WI38 (cell line): ENCODE data around the gene COL5A1.

ENCODE experiments used
- H3K4me3 ChIP-seq: 2 replicates; pipeline ENCODE4 v1.5.1; 2011; ENCODE audit warnings: low read depth, mild to moderate bottlenecking, control low read depth, low read length
- CTCF ChIP-seq: IDR thresholded peaks from 2 replicates; pipeline ENCODE4 v1.5.1; 2012; ENCODE audit warnings: low read depth, mild to moderate bottlenecking, control low read depth, low read length

COL5A1 gene

GRCh38 chr9:134597041-134597913 lies 44.3 kb upstream of the COL5A1 start:
- no peak overlapping the region for H3K4me3 ChIP-seq
- TF ChIP-seq CTCF, result no peak

- no peak overlapping the region for H3K4me3 ChIP-seq
- TF ChIP-seq CTCF, result no peak
Observed at GRCh38 chr9:134597957-134598883, 43.4 kb upstream of the COL5A1 start.

GRCh38 chr9:134598884-134599245 lies 42.7 kb upstream of the COL5A1 start:
- no peak overlapping the region for H3K4me3 ChIP-seq
- TF ChIP-seq CTCF, result no peak

- TF ChIP-seq CTCF, result no peak
- no peak overlapping the region for H3K4me3 ChIP-seq
Observed at GRCh38 chr9:134600371-134600770, 41.2 kb upstream of the COL5A1 start.

GRCh38 chr9:134600836-134601638 lies 40.6 kb upstream of the COL5A1 start:
- TF ChIP-seq CTCF, result no peak

GRCh38 chr9:134601764-134602163 lies 39.8 kb upstream of the COL5A1 start:
- TF ChIP-seq CTCF, result no peak
- H3K4me3 ChIP-seq, result no peak overlapping the region

More at GRCh38 chr9:134600836-134601638, 40.6 kb upstream of the COL5A1 start:
- no peak overlapping the region for H3K4me3 ChIP-seq
